ENCODE measurements around the gene PRLH. TPM values are rescaled to one million over a fixed set of nuclear protein-coding genes. Genes with fewer than 3 reads are reported as not detected.
A peak's percentile ranks its signal among the peaks of the same experiment; 100 is the strongest.

The PRLH gene
- total and polyA plus RNA-seq, 2 of the 13 experiments (the other 11 are each of a cell fraction or from before 2014, with no cell fraction given): not detected

DNA sequence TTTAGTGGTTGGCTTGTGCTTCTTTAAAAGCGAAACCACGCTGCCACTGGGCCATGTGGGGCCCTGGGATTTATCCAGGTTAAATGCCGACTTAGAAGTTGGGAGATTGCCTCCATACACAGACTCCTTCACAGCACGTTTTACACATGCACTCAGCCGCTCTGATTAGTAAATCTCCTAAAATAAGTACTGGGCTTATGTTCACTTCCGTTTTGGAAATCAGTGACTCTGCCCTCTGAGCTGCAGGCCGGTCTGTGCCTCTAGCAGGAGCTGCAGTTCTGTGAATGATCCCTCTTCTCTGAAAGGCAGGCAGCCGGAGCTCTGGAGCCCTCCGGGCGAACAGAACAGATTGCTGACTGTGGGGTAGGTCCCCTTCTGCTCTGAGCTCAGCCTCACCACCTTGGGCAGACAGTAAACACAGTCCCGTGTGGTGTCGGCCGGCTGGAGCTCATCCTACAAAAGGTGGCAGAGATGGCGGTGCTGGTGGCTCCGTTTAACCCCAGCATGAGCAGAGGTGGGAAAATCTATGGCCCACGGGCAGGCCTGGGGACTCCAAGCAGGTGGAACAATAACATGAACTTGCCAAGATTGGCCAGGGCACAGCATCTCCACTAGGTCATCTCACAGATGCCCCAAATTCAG is 34.0 kb downstream of the PRLH start (continued):
- TF ChIP-seq ZBTB10 (CRISPR knock-in tag; IDR thresholded peaks at IDR 0.05; ENCODE audit: borderline replicate concordance) (no peak), KLF9 (CRISPR knock-in tag; IDR thresholded peaks at IDR 0.05; ENCODE audit: low read depth) (no peak), TEAD2 (CRISPR knock-in tag; IDR thresholded peaks at IDR 0.05) (no peak), UBTF (CRISPR knock-in tag; IDR thresholded peaks at IDR 0.05) (peak; percentile 45), ZNF570 (CRISPR knock-in tag; IDR thresholded peaks at IDR 0.05; ENCODE audit: borderline replicate concordance) (no peak), ZNF280D (CRISPR knock-in tag; IDR thresholded peaks at IDR 0.05) (0 out of 2 replicates have a peak, but pooled peaks have one; percentile 11), POLR2G (IDR thresholded peaks at IDR 0.05; ENCODE audit: low read depth, low read length) (peak; percentile 75), RNF2 (conservative IDR thresholded peaks at IDR 0.05; ENCODE audit: low read depth) (no peak), FOSL1 (CRISPR knock-in tag; IDR thresholded peaks at IDR 0.05; ENCODE audit: borderline replicate concordance) (no peak), TBX3 (IDR thresholded peaks at IDR 0.05; ENCODE audit: borderline replicate concordance) (no peak), ZNF34 (CRISPR knock-in tag; IDR thresholded peaks at IDR 0.05; ENCODE audit: borderline replicate concordance) (no peak), SOX5 (CRISPR knock-in tag; IDR thresholded peaks at IDR 0.05; ENCODE audit: borderline replicate concordance) (0 out of 2 replicates have a peak, but pooled peaks have one; percentile 29)
- TF ChIP-seq, protein P1, sequence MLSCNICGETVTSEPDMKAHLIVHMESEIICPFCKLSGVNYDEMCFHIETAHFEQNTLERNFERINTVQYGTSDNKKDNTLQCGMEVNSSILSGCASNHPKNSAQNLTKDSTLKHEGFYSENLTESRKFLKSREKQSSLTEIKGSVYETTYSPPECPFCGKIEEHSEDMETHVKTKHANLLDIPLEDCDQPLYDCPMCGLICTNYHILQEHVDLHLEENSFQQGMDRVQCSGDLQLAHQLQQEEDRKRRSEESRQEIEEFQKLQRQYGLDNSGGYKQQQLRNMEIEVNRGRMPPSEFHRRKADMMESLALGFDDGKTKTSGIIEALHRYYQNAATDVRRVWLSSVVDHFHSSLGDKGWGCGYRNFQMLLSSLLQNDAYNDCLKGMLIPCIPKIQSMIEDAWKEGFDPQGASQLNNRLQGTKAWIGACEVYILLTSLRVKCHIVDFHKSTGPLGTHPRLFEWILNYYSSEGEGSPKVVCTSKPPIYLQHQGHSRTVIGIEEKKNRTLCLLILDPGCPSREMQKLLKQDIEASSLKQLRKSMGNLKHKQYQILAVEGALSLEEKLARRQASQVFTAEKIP (CRISPR knock-in tag; IDR thresholded peaks at IDR 0.05; ENCODE audit: borderline replicate concordance): no peak
- TF ChIP-seq, protein P2, sequence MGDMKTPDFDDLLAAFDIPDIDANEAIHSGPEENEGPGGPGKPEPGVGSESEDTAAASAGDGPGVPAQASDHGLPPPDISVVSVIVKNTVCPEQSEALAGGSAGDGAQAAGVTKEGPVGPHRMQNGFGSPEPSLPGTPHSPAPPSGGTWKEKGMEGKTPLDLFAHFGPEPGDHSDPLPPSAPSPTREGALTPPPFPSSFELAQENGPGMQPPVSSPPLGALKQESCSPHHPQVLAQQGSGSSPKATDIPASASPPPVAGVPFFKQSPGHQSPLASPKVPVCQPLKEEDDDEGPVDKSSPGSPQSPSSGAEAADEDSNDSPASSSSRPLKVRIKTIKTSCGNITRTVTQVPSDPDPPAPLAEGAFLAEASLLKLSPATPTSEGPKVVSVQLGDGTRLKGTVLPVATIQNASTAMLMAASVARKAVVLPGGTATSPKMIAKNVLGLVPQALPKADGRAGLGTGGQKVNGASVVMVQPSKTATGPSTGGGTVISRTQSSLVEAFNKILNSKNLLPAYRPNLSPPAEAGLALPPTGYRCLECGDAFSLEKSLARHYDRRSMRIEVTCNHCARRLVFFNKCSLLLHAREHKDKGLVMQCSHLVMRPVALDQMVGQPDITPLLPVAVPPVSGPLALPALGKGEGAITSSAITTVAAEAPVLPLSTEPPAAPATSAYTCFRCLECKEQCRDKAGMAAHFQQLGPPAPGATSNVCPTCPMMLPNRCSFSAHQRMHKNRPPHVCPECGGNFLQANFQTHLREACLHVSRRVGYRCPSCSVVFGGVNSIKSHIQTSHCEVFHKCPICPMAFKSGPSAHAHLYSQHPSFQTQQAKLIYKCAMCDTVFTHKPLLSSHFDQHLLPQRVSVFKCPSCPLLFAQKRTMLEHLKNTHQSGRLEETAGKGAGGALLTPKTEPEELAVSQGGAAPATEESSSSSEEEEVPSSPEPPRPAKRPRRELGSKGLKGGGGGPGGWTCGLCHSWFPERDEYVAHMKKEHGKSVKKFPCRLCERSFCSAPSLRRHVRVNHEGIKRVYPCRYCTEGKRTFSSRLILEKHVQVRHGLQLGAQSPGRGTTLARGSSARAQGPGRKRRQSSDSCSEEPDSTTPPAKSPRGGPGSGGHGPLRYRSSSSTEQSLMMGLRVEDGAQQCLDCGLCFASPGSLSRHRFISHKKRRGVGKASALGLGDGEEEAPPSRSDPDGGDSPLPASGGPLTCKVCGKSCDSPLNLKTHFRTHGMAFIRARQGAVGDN (CRISPR knock-in tag; IDR thresholded peaks at IDR 0.05): peak; percentile 95
